Astrocyte of the hippocampus (primary cell): ENCODE data around the gene RAD21L1.
"Not testable (repeated sequence)": the region's sequence is repeated elsewhere in the genome, so short reads cannot be mapped to it uniquely, and the experiment has no call there.

Experiments
- DNase-seq: peaks from one replicate; pipeline ENCODE4 v3.0.0; 2011; ENCODE audit warnings: low read depth, low spot score

The RAD21L1 gene

GRCh38 chr20:1199212-1199873 is 26.5 kb upstream of the RAD21L1 start:
- DNase-seq, result no peak

- DNase-seq, result no peak
Measured at GRCh38 chr20:1199964-1200363, 25.9 kb upstream of the RAD21L1 start.

- DNase-seq, result no peak
Measured at GRCh38 chr20:1202762-1203504, 22.9 kb upstream of the RAD21L1 start, which contains the start of gene C20orf202. Gene C20orf202, plus strand, starts transcription at chr20:1203454. Its CDS starts 132 bp downstream, at chr20:1203586.

- no peak for DNase-seq
Measured at GRCh38 chr20:1203630-1204029, 22.2 kb upstream of the RAD21L1 start.

- no peak for DNase-seq
Measured at GRCh38 chr20:1204113-1204512, 21.7 kb upstream of the RAD21L1 start.

- DNase-seq, result no peak
Measured at GRCh38 chr20:1204576-1204975, 21.3 kb upstream of the RAD21L1 start.

GRCh38 chr20:1205802-1206201 is 20.0 kb upstream of the RAD21L1 start:
- DNase-seq, result no peak

- no peak for DNase-seq
Measured at GRCh38 chr20:1206366-1207148, 19.3 kb upstream of the RAD21L1 start.

GRCh38 chr20:1207293-1207878 is 18.5 kb upstream of the RAD21L1 start:
- DNase-seq, result no peak

GRCh38 chr20:1209447-1210387 is 16.1 kb upstream of the RAD21L1 start:
- DNase-seq, result no peak

- DNase-seq, result no peak
Measured at GRCh38 chr20:1210501-1210900, 15.3 kb upstream of the RAD21L1 start.

- DNase-seq, result no peak
Measured at GRCh38 chr20:1212023-1212422, 13.8 kb upstream of the RAD21L1 start.

GRCh38 chr20:1212607-1213396 is 13.0 kb upstream of the RAD21L1 start:
- peak; percentile 74 for DNase-seq

- no peak for DNase-seq
Measured at GRCh38 chr20:1214838-1215261, 11.0 kb upstream of the RAD21L1 start.

- no peak for DNase-seq
Measured at GRCh38 chr20:1215386-1216170, 10.3 kb upstream of the RAD21L1 start.

- not testable (repeated sequence) for DNase-seq
Measured at GRCh38 chr20:1216527-1217427, 9.1 kb upstream of the RAD21L1 start.

GRCh38 chr20:1222750-1223149 is 3.1 kb upstream of the RAD21L1 start:
- not testable (repeated sequence) for DNase-seq
